ENCODE results near the gene RPL4. TPM values are rescaled to one million over a fixed set of nuclear protein-coding genes. Genes with fewer than 3 reads are reported as not detected.

RPL4 gene
- total RNA-seq, 1 experiment from 2014 or later, result 3,988 TPM

DNA sequence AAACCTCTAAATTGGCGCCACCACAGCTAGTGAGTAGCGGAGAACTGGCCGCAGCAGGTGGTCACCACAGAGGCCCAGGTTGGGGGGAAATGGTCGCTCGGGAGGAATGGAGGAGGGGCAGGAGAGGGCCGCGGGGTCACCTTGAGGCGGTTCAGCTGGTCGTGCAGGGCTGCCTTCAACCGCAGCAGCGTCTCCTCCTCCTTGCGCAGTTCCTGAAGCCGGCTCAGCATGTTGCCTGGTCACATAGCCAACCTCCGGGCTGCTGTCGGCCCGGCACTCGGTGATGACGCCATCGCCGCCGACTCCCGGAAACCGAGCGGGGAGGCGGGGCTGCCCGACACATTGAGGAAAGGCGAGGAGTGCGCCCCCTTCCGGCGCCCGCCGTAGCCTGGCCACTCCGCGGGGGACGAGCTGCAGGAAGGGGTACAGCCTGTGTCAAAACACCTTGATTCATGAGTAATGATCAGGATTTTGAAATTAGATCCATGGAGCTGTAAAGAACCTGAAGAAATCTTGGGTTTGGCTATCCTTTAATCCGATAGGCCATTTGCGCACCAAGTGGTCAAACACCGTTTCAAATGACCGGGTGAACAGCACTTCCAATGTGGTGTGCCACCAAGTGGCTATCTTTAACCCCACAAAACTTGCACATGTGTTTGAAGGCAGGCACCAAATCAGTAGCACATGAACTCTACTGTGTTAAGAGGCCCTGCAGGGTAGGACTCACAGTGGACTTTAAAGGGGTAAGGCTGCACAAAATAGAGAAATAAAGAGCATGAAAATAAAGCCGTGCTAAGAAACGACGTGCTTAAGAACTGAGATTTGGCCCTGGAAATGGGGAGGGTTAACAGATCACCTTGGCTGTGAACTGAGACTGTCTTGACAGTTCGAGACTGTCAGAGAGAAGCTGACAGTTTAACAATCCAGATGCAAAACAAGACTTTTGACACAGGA is 6.9 kb downstream of the RPL4 start, which contains the start of gene SNAPC5:
SNAPC5 (minus strand) TSS at position 261 of the 954 bp plus-strand sequence; CDS start at position 230, 31 bp downstream.
- no peak within 1 kb of the TSS for H4K91ac ChIP-seq (ENCODE audit: insufficient read length, low read depth, low read length)
- Mint-ChIP-seq H3K27me3 (ENCODE audit: low read depth) (no peaks in the 10 kb centered on the region), H3K4me3 (peak within 1 kb of the TSS; percentile 85 to 87), H3K36me3 (ENCODE audit: insufficient read depth in 1 of 3, low read depth in 3 of 3) (peaks cover 40 to 93% (median 77%) of the 10 kb centered on the region in 3 experiments), H3K9me3 (no peaks in the 10 kb centered on the region; a peak in 1 of 5 replicates), H3K4me1 (peaks cover 17 to 20% of the 10 kb centered on the region in 2 experiments), H3K27ac (peak within 1 kb of the TSS; percentile 97 to 99 (median 99))
- H3K9me3 ChIP-seq (ENCODE audit: control insufficient read depth, low read depth, low read length), result no peaks in the 10 kb centered on the region
- H3K56ac ChIP-seq (ENCODE audit: insufficient read length, low read depth, low read length), result no peak within 1 kb of the TSS
- no peak within 1 kb of the TSS for H2AK5ac ChIP-seq (ENCODE audit: insufficient read length, low read length)
- H3K23ac ChIP-seq (ENCODE audit: insufficient read length, low read depth, low read length), result no peak within 1 kb of the TSS
- no CpG with 5 or more reads among the region's 43 CpGs for WGBS (ENCODE audit: extremely low coverage, insufficient read length, low lambda C conversion rate)
- H3K14ac ChIP-seq (ENCODE audit: insufficient read depth, low read length), result peak within 1 kb of the TSS; percentile 33
- no peak within 1 kb of the TSS for H4K8ac ChIP-seq (replicated peaks; ENCODE audit: insufficient read length, low read depth, low read length)
- no peak within 1 kb of the TSS for H2AFZ ChIP-seq (ENCODE audit: low read length)
- H2BK12ac ChIP-seq (ENCODE audit: insufficient read length, low read depth, low read length), result no peak within 1 kb of the TSS
- no peaks in the 10 kb centered on the region for H4K20me1 ChIP-seq (ENCODE audit: control insufficient read depth, insufficient read depth, insufficient read length)
- peak within 1 kb of the TSS; percentile 82 for H3K18ac ChIP-seq (ENCODE audit: insufficient read length, low read depth, low read length)
- H3K79me1 ChIP-seq (ENCODE audit: insufficient read depth, low read depth, low read length, poor library complexity, severe bottlenecking), result no peaks in the 10 kb centered on the region
- DNase-seq, result peak; percentile 98
- H3K23me2 ChIP-seq (ENCODE audit: insufficient read length, low read depth, low read length, poor library complexity, severe bottlenecking), result peaks cover 4% of the 10 kb centered on the region
- TF ChIP-seq, protein P1, sequence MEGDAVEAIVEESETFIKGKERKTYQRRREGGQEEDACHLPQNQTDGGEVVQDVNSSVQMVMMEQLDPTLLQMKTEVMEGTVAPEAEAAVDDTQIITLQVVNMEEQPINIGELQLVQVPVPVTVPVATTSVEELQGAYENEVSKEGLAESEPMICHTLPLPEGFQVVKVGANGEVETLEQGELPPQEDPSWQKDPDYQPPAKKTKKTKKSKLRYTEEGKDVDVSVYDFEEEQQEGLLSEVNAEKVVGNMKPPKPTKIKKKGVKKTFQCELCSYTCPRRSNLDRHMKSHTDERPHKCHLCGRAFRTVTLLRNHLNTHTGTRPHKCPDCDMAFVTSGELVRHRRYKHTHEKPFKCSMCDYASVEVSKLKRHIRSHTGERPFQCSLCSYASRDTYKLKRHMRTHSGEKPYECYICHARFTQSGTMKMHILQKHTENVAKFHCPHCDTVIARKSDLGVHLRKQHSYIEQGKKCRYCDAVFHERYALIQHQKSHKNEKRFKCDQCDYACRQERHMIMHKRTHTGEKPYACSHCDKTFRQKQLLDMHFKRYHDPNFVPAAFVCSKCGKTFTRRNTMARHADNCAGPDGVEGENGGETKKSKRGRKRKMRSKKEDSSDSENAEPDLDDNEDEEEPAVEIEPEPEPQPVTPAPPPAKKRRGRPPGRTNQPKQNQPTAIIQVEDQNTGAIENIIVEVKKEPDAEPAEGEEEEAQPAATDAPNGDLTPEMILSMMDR (conservative IDR thresholded peaks at IDR 0.05), result peak; percentile 100
- no peak within 1 kb of the TSS for H3T11ph ChIP-seq (ENCODE audit: low read length)
- no peak within 1 kb of the TSS for H2BK120ac ChIP-seq (ENCODE audit: low read depth, low read length, poor library complexity, severe bottlenecking)
- H2BK20ac ChIP-seq (ENCODE audit: low read depth, low read length, poor library complexity, severe bottlenecking), result no peak within 1 kb of the TSS
- peak within 1 kb of the TSS; percentile 86 for H3K4me2 ChIP-seq (ENCODE audit: insufficient read depth, insufficient read length, low read length)
- H3K4me1 ChIP-seq (ENCODE audit: insufficient read depth, low read length), result no peaks in the 10 kb centered on the region
- H3K4ac ChIP-seq (ENCODE audit: low read depth, low read length), result no peak within 1 kb of the TSS; the same call in 1 of the 2 replicates
- peak within 1 kb of the TSS; percentile 90 for H3K27ac ChIP-seq (ENCODE audit: insufficient read length, low read depth, low read length)
- H3K9ac ChIP-seq (ENCODE audit: extremely low read depth, insufficient read length, low read length), result peak within 1 kb of the TSS; percentile 92
- peaks cover 3% of the 10 kb centered on the region; the same call in 1 of the 2 replicates for H3K79me2 ChIP-seq (ENCODE audit: insufficient read depth, low read length)
- H4K5ac ChIP-seq (ENCODE audit: insufficient read length, low read depth, low read length), result peak within 1 kb of the TSS; percentile 36
- no peaks in the 10 kb centered on the region for H3K27me3 ChIP-seq (ENCODE audit: insufficient read depth, low read length)
- peak within 1 kb of the TSS; percentile 53 for H2BK5ac ChIP-seq (ENCODE audit: insufficient read length, low read length)
- no peak within 1 kb of the TSS for H2BK15ac ChIP-seq (ENCODE audit: low read depth, low read length)

All from H9 (cell line).